ENCODE data around the gene QPCTL.
"Not testable (repeated sequence)": the region's sequence is repeated elsewhere in the genome, so short reads cannot be mapped to it uniquely, and the experiment has no call there.

Gene QPCTL

GRCh38 chr19:45717131-45717982, 24.9 kb downstream of the QPCTL start:
- DNase-seq (ENCODE audit: low read depth), result peak; percentile 98

GRCh38 chr19:45717983-45718650, 25.7 kb downstream of the QPCTL start:
- DNase-seq (ENCODE audit: low read depth), result no peak

GRCh38 chr19:45720065-45720464, 27.6 kb downstream of the QPCTL start:
- DNase-seq (ENCODE audit: low read depth), result not testable (repeated sequence)

DNA sequence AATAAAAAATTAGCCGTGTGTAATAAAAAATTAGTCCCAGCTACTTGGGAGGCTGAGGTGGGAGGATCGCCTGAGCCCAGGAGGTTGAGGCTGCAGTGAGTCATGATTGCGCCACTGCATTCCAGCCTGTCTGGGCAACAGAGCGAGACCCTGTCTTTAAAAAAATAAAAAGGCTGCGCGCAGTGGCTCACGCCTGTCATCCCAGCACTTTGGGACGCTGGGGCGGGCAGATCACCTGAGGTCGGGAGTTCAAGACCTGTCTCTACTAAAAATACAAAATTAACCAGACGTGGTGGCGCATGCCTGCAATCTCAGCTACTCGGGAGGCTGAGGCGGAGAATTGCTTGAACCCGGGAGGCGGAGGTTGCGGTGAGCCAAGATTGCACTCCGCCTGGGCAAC, 36.2 kb downstream of the QPCTL start:
- not testable (repeated sequence) for DNase-seq (ENCODE audit: low read depth)

DNA sequence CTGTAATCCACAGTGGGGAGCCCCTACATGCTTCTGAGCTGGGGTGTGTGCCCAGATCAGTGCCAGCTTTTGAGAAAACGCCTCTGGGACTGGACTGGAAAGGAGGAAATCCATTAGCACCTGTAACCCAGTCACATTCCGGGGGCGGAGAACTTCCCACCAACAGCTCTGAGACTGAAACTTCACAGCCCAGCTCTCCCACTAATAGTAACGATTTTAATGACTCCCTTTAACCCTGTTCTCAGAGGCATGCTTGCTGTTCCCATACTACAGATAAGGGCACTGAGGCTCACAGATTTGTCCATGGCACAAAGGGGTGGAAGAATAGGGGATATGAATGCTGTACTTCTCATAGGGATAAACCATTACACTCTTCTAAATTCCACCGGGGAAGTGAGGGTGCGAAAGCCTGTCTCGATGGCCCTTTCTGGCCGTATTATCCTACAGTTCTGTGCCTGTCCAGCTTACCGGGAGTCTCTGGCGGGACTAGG, 37.4 kb downstream of the QPCTL start:
- DNase-seq (ENCODE audit: low read depth), result no peak

DNA sequence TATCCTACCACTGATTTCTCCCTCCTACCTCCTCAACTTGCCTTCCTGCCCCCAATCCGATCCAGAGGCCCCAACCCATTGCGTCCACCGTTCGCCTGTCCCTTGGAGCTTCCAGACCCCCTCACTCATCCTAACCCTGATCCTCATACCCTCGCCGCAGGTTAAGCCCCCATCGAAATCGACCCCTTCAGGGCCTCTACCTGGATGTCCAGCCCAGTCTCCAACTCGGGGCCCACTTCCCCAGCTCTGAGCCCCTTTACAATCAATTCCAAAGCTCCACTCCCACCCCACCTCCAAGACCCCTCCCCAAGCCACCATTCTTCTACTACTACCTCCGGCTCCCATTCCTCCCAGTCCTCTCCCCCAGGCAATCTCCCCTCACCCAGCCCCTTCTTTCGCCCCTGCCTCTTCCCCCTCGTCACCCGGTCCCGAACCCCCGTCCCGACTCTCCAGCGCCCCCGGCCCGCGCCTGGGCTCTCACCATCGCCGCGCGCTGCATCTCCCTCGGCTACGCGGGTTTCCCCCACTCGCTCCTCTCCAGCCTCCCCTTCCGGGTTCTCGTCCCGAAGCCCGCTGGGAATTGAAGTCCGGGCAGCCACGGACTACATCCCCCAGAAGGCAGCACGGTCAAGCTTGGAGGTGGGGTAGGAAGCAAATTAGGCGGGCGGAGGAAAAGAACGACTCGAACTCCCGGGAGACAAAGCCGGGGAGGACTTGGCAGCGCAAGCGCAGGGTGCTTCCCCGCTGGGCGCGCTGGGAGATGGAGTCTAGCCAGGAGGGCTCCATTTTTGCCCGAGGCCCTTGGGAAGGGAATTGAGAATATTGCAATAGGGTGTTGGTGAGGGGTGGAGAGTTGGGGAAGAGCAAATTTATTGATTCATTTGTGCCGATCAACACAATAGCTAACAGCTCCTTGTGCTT, 38.2 kb downstream of the QPCTL start, which contains the start of gene FBXO46:
Gene FBXO46 (minus strand): TSS at position 529 of the 921 bp plus-strand sequence. CDS start 17,401 bp downstream, outside the sequence.
- peak; percentile 94 for DNase-seq (ENCODE audit: low read depth)

DNA sequence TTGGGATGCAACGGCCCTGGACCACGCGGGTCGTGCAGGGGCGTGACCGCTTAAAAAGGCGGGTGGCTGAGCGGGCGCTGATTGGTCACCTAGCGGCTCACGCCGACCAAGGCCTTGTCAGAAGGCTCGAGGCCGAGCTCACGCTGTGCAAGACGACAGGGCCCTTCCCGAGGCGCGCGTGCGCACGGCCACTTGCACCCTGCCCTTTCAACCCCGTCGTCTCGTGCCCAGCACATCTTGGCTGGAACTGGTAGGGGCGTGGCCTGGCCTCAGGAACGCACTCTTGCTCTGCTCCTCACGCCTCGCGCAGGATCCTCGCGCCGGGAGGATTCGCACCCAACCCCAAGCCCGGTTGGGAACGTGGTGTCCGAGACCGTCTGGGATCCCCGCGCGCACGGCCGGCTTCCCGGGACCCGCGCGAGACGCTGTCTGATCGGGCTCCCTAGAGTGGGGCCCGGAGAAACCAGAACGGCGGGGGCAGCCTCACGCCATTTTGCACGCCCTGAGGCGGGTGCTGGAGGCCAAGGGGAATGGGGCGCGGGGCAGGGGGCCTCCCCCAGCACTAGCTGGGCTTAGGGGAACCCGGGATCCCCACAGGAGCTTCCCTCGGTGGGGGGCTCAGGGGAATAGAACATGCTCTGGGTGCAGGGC, 40.8 kb downstream of the QPCTL start, which contains the start of gene MEIOSIN:
Gene MEIOSIN (plus strand): TSS at position 280 of the 651 bp plus-strand sequence. CDS start 1,938 bp downstream, outside the sequence.
- no peak for DNase-seq (ENCODE audit: low read depth)

GRCh38 chr19:45739498-45740439, 47.3 kb downstream of the QPCTL start:
- no peak for DNase-seq (ENCODE audit: low read depth)

GRCh38 chr19:45742969-45743368, 50.5 kb downstream of the QPCTL start:
- no peak for DNase-seq (ENCODE audit: low read depth)

GRCh38 chr19:45745606-45746005, 53.1 kb downstream of the QPCTL start:
- no peak for DNase-seq (ENCODE audit: low read depth)

DNA sequence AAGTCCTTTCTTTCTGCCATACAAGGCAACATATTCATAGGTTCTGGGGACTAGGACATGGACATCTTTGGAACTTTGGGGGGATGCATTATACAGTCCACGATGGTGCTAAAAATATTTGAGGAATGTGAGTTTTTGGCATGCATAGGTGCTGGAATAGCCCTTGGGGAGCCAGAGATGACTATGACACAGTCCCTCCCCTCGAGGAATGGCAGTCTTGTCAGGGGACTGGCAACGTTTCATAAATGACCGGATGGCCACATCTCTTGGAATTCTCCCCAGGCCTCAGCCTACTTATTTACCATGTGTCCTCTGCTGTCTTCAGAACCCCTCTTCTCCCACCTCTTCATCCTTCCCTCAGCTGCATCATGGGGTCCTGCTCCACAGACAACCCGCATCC, 54.4 kb downstream of the QPCTL start:
- DNase-seq (ENCODE audit: low read depth), result no peak

- no peak for DNase-seq (ENCODE audit: low read depth)
Measured at GRCh38 chr19:45747513-45747912, 55.0 kb downstream of the QPCTL start.

- not testable (repeated sequence) for DNase-seq (ENCODE audit: low read depth)
Measured at GRCh38 chr19:45751483-45751882, 59.0 kb downstream of the QPCTL start.

- DNase-seq (ENCODE audit: low read depth), result no peak
Measured at GRCh38 chr19:45752639-45753038, 60.2 kb downstream of the QPCTL start.

DNA sequence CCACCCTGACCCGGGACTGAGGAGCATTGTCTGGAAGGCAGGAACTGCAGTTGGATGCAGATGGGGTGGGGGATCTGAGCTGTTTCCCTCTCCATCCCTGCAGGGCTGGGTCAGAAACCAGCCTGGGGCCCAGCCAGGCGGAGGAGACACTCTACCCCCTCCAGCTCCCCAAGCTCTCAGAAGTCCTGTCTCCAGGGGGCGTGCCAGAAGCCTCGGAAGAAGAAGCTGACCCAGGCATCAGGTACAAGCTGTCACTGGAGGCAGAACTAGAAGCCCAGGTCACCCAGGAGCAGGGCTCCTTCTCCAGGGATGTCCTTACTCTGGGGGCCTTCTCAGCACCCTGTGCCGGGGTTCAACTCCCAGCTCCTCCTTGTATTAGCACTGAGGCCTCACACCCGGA, 61.1 kb downstream of the QPCTL start:
- no peak for DNase-seq (ENCODE audit: low read depth)
